Trophoblast cell (in vitro differentiated cells and primary cell): Measurements from ENCODE around the gene APBA2.

Experiments used
- DNase-seq, 2 donors: peaks; one replicate each; pipeline ENCODE4 v3.0.0-alpha.2; 2016
- H2AFZ ChIP-seq: 2 replicates; pipeline ENCODE4 v1.6.1; 2013; ENCODE audit warnings: low read length, moderate library complexity, mild to moderate bottlenecking; ENCODE audit not compliant: insufficient read depth, poor library complexity
- H2AK5ac ChIP-seq: 2 replicates; pipeline ENCODE4 v1.6.1; 2013; ENCODE audit warnings: mild to moderate bottlenecking, low read length
- H2BK120ac ChIP-seq: 2 replicates; pipeline ENCODE4 v1.6.1; 2013; ENCODE audit warnings: low read length, mild to moderate bottlenecking, moderate library complexity; ENCODE audit not compliant: insufficient read depth, poor library complexity
- H2BK12ac ChIP-seq: 2 replicates; pipeline ENCODE4 v1.6.1; 2013; ENCODE audit warnings: mild to moderate bottlenecking, low read length, moderate library complexity
- H2BK5ac ChIP-seq: 2 replicates; pipeline ENCODE4 v1.6.1; 2013; ENCODE audit warnings: low read length, low read depth, moderate library complexity, mild to moderate bottlenecking; ENCODE audit not compliant: poor library complexity
- H3K14ac ChIP-seq: 2 replicates; pipeline ENCODE4 v1.6.1; 2013; ENCODE audit warnings: mild to moderate bottlenecking, low read length
- H3K18ac ChIP-seq: 2 replicates; pipeline ENCODE4 v1.6.1; 2013; ENCODE audit warnings: mild to moderate bottlenecking, low read length
- H3K23ac ChIP-seq: 2 replicates; pipeline ENCODE4 v1.6.1; 2013; ENCODE audit warnings: low read length
- H3K27ac ChIP-seq: 2 replicates; pipeline ENCODE4 v1.5.1; 2013; ENCODE audit warnings: low read depth, mild to moderate bottlenecking, inconsistent platforms, low read length, moderate library complexity
- H3K27me3 ChIP-seq: 2 replicates; pipeline ENCODE4 v1.6.1; 2013; ENCODE audit warnings: inconsistent platforms, mild to moderate bottlenecking, low read length, moderate library complexity; ENCODE audit not compliant: insufficient read depth
- H3K36me3 ChIP-seq, 2 experiments: 1 replicate in 1 of 2; 2 replicates in 1 of 2; pipeline ENCODE4 v1.6.1; 2013; ENCODE audit warnings: low read length in 2 of 2, mild to moderate bottlenecking in 2 of 2, moderate library complexity in 1 of 2; ENCODE audit not compliant: insufficient read depth in 2 of 2, control insufficient read depth in 1 of 2
- H3K4ac ChIP-seq: 2 replicates; pipeline ENCODE4 v1.6.1; 2013; ENCODE audit warnings: low read depth, mild to moderate bottlenecking, low read length, moderate library complexity
- H3K4me1 ChIP-seq, 2 experiments: 1 replicate in 1 of 2; 2 replicates in 1 of 2; pipeline ENCODE4 v1.6.1; 2013; ENCODE audit warnings: low read length in 2 of 2, mild to moderate bottlenecking in 2 of 2, moderate library complexity in 1 of 2; ENCODE audit not compliant: insufficient read depth in 2 of 2, control insufficient read depth in 1 of 2
- H3K4me2 ChIP-seq: 2 replicates; pipeline ENCODE4 v1.6.1; 2013; ENCODE audit warnings: inconsistent platforms, mild to moderate bottlenecking, low read length, moderate library complexity
- H3K4me3 ChIP-seq: 2 replicates; pipeline ENCODE4 v1.5.1; 2013; ENCODE audit warnings: mild to moderate bottlenecking, low read depth, low read length, inconsistent platforms
- H3K79me1 ChIP-seq: one replicate; pipeline ENCODE4 v1.6.1; 2013; ENCODE audit warnings: low read length
- H3K79me2 ChIP-seq: 2 replicates; pipeline ENCODE4 v1.6.1; 2013; ENCODE audit warnings: low read length, mild to moderate bottlenecking; ENCODE audit not compliant: control insufficient read depth, insufficient read depth, poor library complexity
- H3K9ac ChIP-seq: 2 replicates; pipeline ENCODE4 v1.6.1; 2013; ENCODE audit warnings: mild to moderate bottlenecking, low read length
- H3K9me3 ChIP-seq: 2 replicates; pipeline ENCODE4 v1.6.1; 2013; ENCODE audit warnings: low read depth, mild to moderate bottlenecking, control low read depth, inconsistent platforms, low read length; ENCODE audit not compliant: insufficient read depth
- H4K12ac ChIP-seq: 2 replicates; pipeline ENCODE4 v1.6.1; 2013; ENCODE audit warnings: low read depth, mild to moderate bottlenecking, low read length, moderate library complexity
- H4K8ac ChIP-seq: 2 replicates; pipeline ENCODE4 v1.6.1; 2013; ENCODE audit warnings: low read depth, mild to moderate bottlenecking, low read length, moderate library complexity
- H4K91ac ChIP-seq: one replicate; pipeline ENCODE4 v1.6.1; 2013; ENCODE audit warnings: low read depth, mild to moderate bottlenecking, low read length, moderate library complexity
- WGBS: extraction: QIAGEN DNeasy Blood & Tissue Kit; methylation state at CpG from one replicate; pipeline ENCODE4 v1.1.7; 2013; ENCODE audit warnings: missing lambda C conversion rate; ENCODE audit not compliant: insufficient read length, insufficient coverage; ENCODE audit errors: extremely low coverage; 5-methylcytosine and 5-hydroxymethylcytosine counted together

The APBA2 gene

DNA sequence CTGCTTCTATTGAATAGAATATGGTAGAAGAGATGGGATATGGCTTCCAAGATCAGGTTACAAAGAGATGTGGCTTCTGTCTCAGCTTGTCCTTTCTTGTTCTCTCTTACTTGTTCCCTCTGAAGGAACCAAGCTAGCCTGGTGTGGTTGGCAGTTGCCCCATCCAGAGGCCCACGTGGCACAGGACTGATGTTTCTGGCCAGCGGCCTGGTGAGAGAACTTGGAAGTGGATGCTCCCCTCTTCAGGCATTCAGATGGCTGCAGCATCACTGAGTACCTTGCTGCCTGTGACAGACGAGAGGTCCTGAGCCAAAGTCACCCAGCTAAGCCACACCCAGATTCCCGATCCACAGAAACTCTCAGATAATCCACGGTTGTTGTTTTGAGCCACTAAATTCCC is 200.2 kb downstream of the APBA2 start:
- no peak overlapping the region for H2BK12ac ChIP-seq
- no peaks in the 10 kb centered on the region for H3K36me3 ChIP-seq
- no peak overlapping the region for H3K27ac ChIP-seq
- H3K23ac ChIP-seq, result no peak overlapping the region
- no peak overlapping the region for H2AK5ac ChIP-seq
- H3K79me2 ChIP-seq, result no peaks in the 10 kb centered on the region
- no peak overlapping the region for H4K91ac ChIP-seq
- H3K9me3 ChIP-seq, result peaks cover 6% of the 10 kb centered on the region
- H3K4me2 ChIP-seq, result no peak overlapping the region
- no peaks in the 10 kb centered on the region for H3K27me3 ChIP-seq
- no CpG with 5 or more reads among the region's 5 CpGs for WGBS
- H3K18ac ChIP-seq, result no peak overlapping the region
- H3K79me1 ChIP-seq, result no peaks in the 10 kb centered on the region
- H2BK120ac ChIP-seq, result no peak overlapping the region
- H2AFZ ChIP-seq, result no peak overlapping the region
- H4K12ac ChIP-seq, result no peak overlapping the region
- no peak overlapping the region for H3K4ac ChIP-seq
- H3K9ac ChIP-seq, result no peak overlapping the region
- H2BK5ac ChIP-seq, result no peak overlapping the region
- H3K4me3 ChIP-seq, result no peak overlapping the region
- no peak for DNase-seq
- no peak overlapping the region for H4K8ac ChIP-seq
- no peak overlapping the region for H3K14ac ChIP-seq
- H3K4me1 ChIP-seq, result no peaks in the 10 kb centered on the region

DNA sequence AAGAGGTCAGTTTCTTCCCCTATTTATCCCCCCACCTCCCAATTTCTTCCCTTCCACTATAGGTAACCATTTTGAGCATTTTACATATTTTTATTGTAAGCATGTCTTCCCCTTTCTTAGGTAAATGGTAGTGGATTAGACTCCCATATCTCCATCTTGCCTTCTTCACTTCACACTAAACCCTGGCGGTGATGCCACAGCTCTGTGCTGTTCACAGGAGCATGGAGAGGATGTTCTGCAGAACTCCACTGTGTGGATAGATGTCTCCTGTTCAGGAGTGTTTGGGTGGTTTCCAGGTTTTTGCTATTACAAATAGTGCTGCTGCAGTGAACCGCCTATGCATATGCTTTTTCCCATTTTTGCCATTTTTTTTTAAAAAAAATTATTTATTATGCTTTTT is 201.1 kb downstream of the APBA2 start:
- Histone ChIP-seq H3K23ac (no peak overlapping the region), H3K9ac (no peak overlapping the region), H3K27ac (no peak overlapping the region), H3K79me2 (no peaks in the 10 kb centered on the region), H3K14ac (no peak overlapping the region), H3K9me3 (peaks cover 6% of the 10 kb centered on the region), H3K36me3 (no peaks in the 10 kb centered on the region), H4K91ac (no peak overlapping the region), H3K4me2 (no peak overlapping the region), H4K12ac (no peak overlapping the region), H3K4me3 (no peak overlapping the region), H3K4ac (no peak overlapping the region), H2BK5ac (no peak overlapping the region), H2BK12ac (no peak overlapping the region), H2AK5ac (no peak overlapping the region), H4K8ac (no peak overlapping the region), H3K27me3 (no peaks in the 10 kb centered on the region), H3K79me1 (no peaks in the 10 kb centered on the region), H3K4me1 (no peaks in the 10 kb centered on the region), H3K18ac (no peak overlapping the region), H2AFZ (no peak overlapping the region), H2BK120ac (no peak overlapping the region)
- WGBS, result no CpG with 5 or more reads among the region's 2 CpGs
- no peak for DNase-seq

- H3K27me3 ChIP-seq, result no peaks in the 10 kb centered on the region
- H3K4me2 ChIP-seq, result no peak overlapping the region
- no peak overlapping the region for H4K12ac ChIP-seq
- no peak overlapping the region for H3K14ac ChIP-seq
- H3K18ac ChIP-seq, result no peak overlapping the region
- no peak overlapping the region for H3K27ac ChIP-seq
- DNase-seq, result no peak
- no peaks in the 10 kb centered on the region for H3K79me2 ChIP-seq
- H2BK120ac ChIP-seq, result no peak overlapping the region
- no peak overlapping the region for H3K4ac ChIP-seq
- H3K79me1 ChIP-seq, result no peaks in the 10 kb centered on the region
- no peak overlapping the region for H2AK5ac ChIP-seq
- WGBS, result no CpG with 5 or more reads among the region's 16 CpGs
- H3K4me3 ChIP-seq, result no peak overlapping the region
- no peaks in the 10 kb centered on the region for H3K36me3 ChIP-seq
- H3K9me3 ChIP-seq, result peaks cover 6% of the 10 kb centered on the region
- H3K9ac ChIP-seq, result no peak overlapping the region
- no peak overlapping the region for H3K23ac ChIP-seq
- H4K91ac ChIP-seq, result no peak overlapping the region
- H2BK5ac ChIP-seq, result no peak overlapping the region
- H2BK12ac ChIP-seq, result no peak overlapping the region
- no peak overlapping the region for H4K8ac ChIP-seq
- no peaks in the 10 kb centered on the region for H3K4me1 ChIP-seq
- no peak overlapping the region for H2AFZ ChIP-seq
These were observed 201.9 kb downstream of the APBA2 start for GRCh38 chr15:29087521-29088285.

DNA sequence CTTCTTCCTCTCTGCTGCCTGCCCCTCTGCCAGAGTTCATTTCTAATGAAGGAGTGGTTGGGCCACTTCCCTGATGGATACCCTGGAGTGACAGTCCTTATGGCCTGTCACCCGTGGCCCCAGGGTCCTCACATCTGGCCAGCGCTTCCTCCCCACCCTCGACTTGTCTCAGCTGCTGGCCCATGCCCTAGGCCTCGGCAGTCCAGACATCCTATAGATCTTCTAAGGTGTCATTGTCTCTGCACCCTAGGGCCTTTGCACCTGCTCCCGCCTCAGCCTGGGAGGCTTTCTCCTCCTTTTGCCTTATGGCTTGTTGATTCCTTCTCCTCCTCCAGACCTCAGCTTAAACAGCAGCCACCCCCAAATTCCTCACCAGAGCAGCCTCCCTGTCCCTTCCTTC is 202.9 kb downstream of the APBA2 start:
- Histone ChIP-seq H3K23ac (no peak overlapping the region), H3K9me3 (peaks cover 6% of the 10 kb centered on the region), H3K79me2 (no peaks in the 10 kb centered on the region), H3K4me1 (no peaks in the 10 kb centered on the region), H2BK5ac (no peak overlapping the region), H3K36me3 (no peaks in the 10 kb centered on the region), H2BK12ac (no peak overlapping the region), H3K27me3 (no peaks in the 10 kb centered on the region), H4K91ac (no peak overlapping the region), H3K14ac (no peak overlapping the region), H3K4ac (no peak overlapping the region), H3K4me3 (no peak overlapping the region), H3K9ac (no peak overlapping the region), H4K12ac (no peak overlapping the region), H2BK120ac (no peak overlapping the region), H4K8ac (no peak overlapping the region), H2AK5ac (no peak overlapping the region), H3K4me2 (no peak overlapping the region), H3K18ac (no peak overlapping the region), H2AFZ (no peak overlapping the region), H3K27ac (no peak overlapping the region), H3K79me1 (no peaks in the 10 kb centered on the region)
- no CpG with 5 or more reads among the region's 5 CpGs for WGBS
- DNase-seq, result no peak
